Prostate gland (tissue), 2 donors: ENCODE data around the gene SPDYE2.
"Not testable (repeated sequence)": the region's sequence is repeated elsewhere in the genome, so short reads cannot be mapped to it uniquely, and the experiment has no call there.

ENCODE experiments used
- CTCF ChIP-seq, 4 experiments: fragments of 200-600 bp in 2 of 4; fragments of 450-650 bp in 2 of 4; sonication (generic) in 2 of 4; IDR thresholded peaks; 1 replicate in 3 of 4; 2 replicates in 1 of 4; pipeline ENCODE4 v1.5.1; 2016 to 2019; ENCODE audit warnings: antibody characterized with exemption in 4 of 4, mild to moderate bottlenecking in 2 of 4, moderate library complexity in 2 of 4
- POLR2AphosphoS5 ChIP-seq: sonication (generic); formaldehyde crosslinking; IDR thresholded peaks from one replicate; pipeline ENCODE4 v1.6.1; 2017; ENCODE audit warnings: antibody characterized with exemption

- TF ChIP-seq POLR2AphosphoS5; CTCF (IDR thresholded peaks at IDR 0.05): not testable (repeated sequence)
Measured at GRCh38 chr7:102535062-102535615, 15.9 kb upstream of the SPDYE2 start.
